UCSD-AML1 (cell line): Measurements from ENCODE around the gene GFAP.

Source experiments
- DNase-seq: peaks from one replicate; lab custom pipeline; 2025; ENCODE audit not compliant: unreplicated experiment; lab: John Stamatoyannopoulos, UW

GFAP gene

GRCh38 chr17:44903012-44903685 lies 12.2 kb downstream of the GFAP start:
- no peak for DNase-seq

- DNase-seq = no peak
These were observed 13.1 kb downstream of the GFAP start for GRCh38 chr17:44902135-44902760.

GRCh38 chr17:44901411-44901921 lies 13.8 kb downstream of the GFAP start:
- DNase-seq = no peak

GRCh38 chr17:44900894-44901293 lies 14.4 kb downstream of the GFAP start:
- no peak for DNase-seq

GRCh38 chr17:44899074-44899782 lies 16.1 kb downstream of the GFAP start, which contains the start of gene EFTUD2:
Gene EFTUD2, minus strand, starts transcription at chr17:44899445. Its CDS starts 4,924 bp downstream, at chr17:44894521.
- peak; percentile 91 for DNase-seq

- no peak for DNase-seq
These were observed 16.6 kb downstream of the GFAP start for GRCh38 chr17:44898768-44899073.

GRCh38 chr17:44894642-44895041 lies 20.7 kb downstream of the GFAP start:
- no peak for DNase-seq

- DNase-seq = no peak
These were observed 23.1 kb downstream of the GFAP start for GRCh38 chr17:44892250-44892649.

- DNase-seq = no peak
These were observed 26.3 kb downstream of the GFAP start for GRCh38 chr17:44889003-44889402.

- DNase-seq = peak; percentile 21
These were observed 27.0 kb downstream of the GFAP start for GRCh38 chr17:44887971-44888954.

- DNase-seq = no peak
These were observed 28.3 kb downstream of the GFAP start for GRCh38 chr17:44887016-44887415.

- no peak for DNase-seq
These were observed 30.4 kb downstream of the GFAP start for GRCh38 chr17:44884941-44885340.

GRCh38 chr17:44881145-44881544 lies 34.2 kb downstream of the GFAP start:
- DNase-seq = no peak

GRCh38 chr17:44880062-44880461 lies 35.2 kb downstream of the GFAP start:
- no peak for DNase-seq

GRCh38 chr17:44879376-44879775 lies 35.9 kb downstream of the GFAP start:
- no peak for DNase-seq

GRCh38 chr17:44878627-44879221 lies 36.6 kb downstream of the GFAP start:
- no peak for DNase-seq

- DNase-seq = no peak
These were observed 38.2 kb downstream of the GFAP start for GRCh38 chr17:44877121-44877520.

- DNase-seq = no peak
These were observed 39.5 kb downstream of the GFAP start for GRCh38 chr17:44875761-44876160.

- DNase-seq = no peak
These were observed 43.0 kb downstream of the GFAP start for GRCh38 chr17:44872131-44872768.

- DNase-seq = no peak
These were observed 43.7 kb downstream of the GFAP start for GRCh38 chr17:44871556-44871955.
